Neural cell (in vitro differentiated cells): ENCODE measurements around the gene MFSD6L. TPM values are rescaled to one million over a fixed set of nuclear protein-coding genes. Genes with fewer than 3 reads are reported as not detected.

Source experiments
- H2AFZ ChIP-seq: fragments of 200-600, 300-800 bp; sonication (generic), shearing (Covaris generic); 2 replicates; pipeline ENCODE4 v1.6.0; 2014; ENCODE audit warnings: low read depth, mild to moderate bottlenecking, antibody characterized with exemption, low read length, moderate library complexity
- H3F3A ChIP-seq: fragments of 200-600 bp; shearing (Covaris generic); 2 replicates; pipeline ENCODE4 v1.6.1; 2016; ENCODE audit warnings: mild to moderate bottlenecking, moderate library complexity, mixed read lengths, antibody characterized with exemption, low read length; ENCODE audit not compliant: insufficient read depth, poor library complexity, severe bottlenecking
- H3K27ac ChIP-seq: fragments of 200-600, 300-800 bp; sonication (generic), shearing (Covaris generic); 2 replicates; pipeline ENCODE4 v1.5.1; 2014; ENCODE audit warnings: mild to moderate bottlenecking, low read length, moderate library complexity
- H3K27me3 ChIP-seq: fragments of 300-800, 200-600 bp; sonication (generic), shearing (Covaris generic); 2 replicates; pipeline ENCODE4 v1.6.0; 2014; ENCODE audit warnings: mild to moderate bottlenecking, low read depth, low read length, moderate library complexity; ENCODE audit not compliant: insufficient read depth
- H3K36me3 ChIP-seq: fragments of 300-800, 200-600 bp; sonication (generic), shearing (Covaris generic); 2 replicates; pipeline ENCODE4 v1.5.1; 2014; ENCODE audit warnings: mild to moderate bottlenecking, antibody characterized with exemption, low read length, moderate library complexity; ENCODE audit not compliant: insufficient read depth
- H3K4me2 ChIP-seq: fragments of 300-800, 200-600 bp; sonication (generic), shearing (Covaris generic); 2 replicates; pipeline ENCODE4 v1.6.0; 2014; ENCODE audit warnings: mild to moderate bottlenecking, low read length
- H3K4me3 ChIP-seq: fragments of 300-800, 200-600 bp; sonication (generic), shearing (Covaris generic); 2 replicates; pipeline ENCODE4 v1.5.1; 2014; ENCODE audit warnings: mild to moderate bottlenecking, low read length, moderate library complexity
- H3K79me2 ChIP-seq: fragments of 200-600 bp; shearing (Covaris generic); replicated peaks from 2 replicates; pipeline ENCODE4 v1.6.0; 2014; ENCODE audit warnings: mild to moderate bottlenecking, low read length, moderate library complexity; ENCODE audit not compliant: insufficient read depth
- H3K9ac ChIP-seq: fragments of 300-800, 200-600 bp; sonication (generic), shearing (Covaris generic); 2 replicates; pipeline ENCODE4 v1.6.1; 2016; ENCODE audit warnings: mild to moderate bottlenecking, low read length, mixed read lengths
- H3K9me2 ChIP-seq: fragments of 200-600 bp; shearing (Covaris generic); 2 replicates; pipeline ENCODE4 v1.6.1; 2016; ENCODE audit warnings: mild to moderate bottlenecking, low read length, mixed read lengths; ENCODE audit not compliant: insufficient read depth
- H3K9me3 ChIP-seq: fragments of 200-600, 300-800 bp; sonication (generic), shearing (Covaris generic); 2 replicates; pipeline ENCODE4 v1.6.1; 2016; ENCODE audit warnings: mild to moderate bottlenecking, mixed run types, low read length, moderate library complexity, mixed read lengths
- H4K20me1 ChIP-seq: fragments of 200-600 bp; shearing (Covaris generic); 2 replicates; pipeline ENCODE4 v1.6.1; 2016; ENCODE audit warnings: mild to moderate bottlenecking, mixed run types; ENCODE audit not compliant: insufficient read depth
- CTCF ChIP-seq: fragments of 450-650 bp; IDR thresholded peaks from 2 replicates; pipeline ENCODE4 v1.5.1; 2014; ENCODE audit warnings: antibody characterized with exemption, mild to moderate bottlenecking, moderate library complexity; ENCODE audit not compliant: poor library complexity, severe bottlenecking
- EP300 ChIP-seq: fragments of 450-650 bp; conservative IDR thresholded peaks from 2 replicates; pipeline ENCODE4 v1.6.1; 2014; ENCODE audit warnings: antibody characterized with exemption, mild to moderate bottlenecking, moderate library complexity; ENCODE audit not compliant: poor library complexity, severe bottlenecking
- EZH2 ChIP-seq: fragments of 200-600, 300-800 bp; shearing (Covaris generic), sonication (generic); IDR thresholded peaks from 2 replicates; pipeline ENCODE4 v1.6.1; 2014; ENCODE audit warnings: antibody characterized with exemption, low read length, borderline replicate concordance, mild to moderate bottlenecking; ENCODE audit not compliant: insufficient read depth, poor library complexity, severe bottlenecking
- MXI1 ChIP-seq: fragments of 450-650 bp; conservative IDR thresholded peaks from 2 replicates; pipeline ENCODE4 v1.6.1; 2014; ENCODE audit warnings: antibody characterized with exemption, mild to moderate bottlenecking; ENCODE audit not compliant: poor library complexity, severe bottlenecking
- POLR2AphosphoS5 ChIP-seq: IDR thresholded peaks from 2 replicates; pipeline ENCODE4 v1.6.1; 2012
- RAD21 ChIP-seq: fragments of 450-650 bp; conservative IDR thresholded peaks from 2 replicates; pipeline ENCODE4 v1.6.1; 2014; ENCODE audit warnings: antibody characterized with exemption, mild to moderate bottlenecking, moderate library complexity
- SMC3 ChIP-seq: fragments of 450-650 bp; conservative IDR thresholded peaks from 2 replicates; pipeline ENCODE4 v1.6.1; 2014; ENCODE audit warnings: antibody characterized with exemption, mild to moderate bottlenecking, moderate library complexity; ENCODE audit not compliant: poor library complexity
- TAF1 ChIP-seq: IDR thresholded peaks from 2 replicates; pipeline ENCODE4 v1.6.1; 2012; ENCODE audit warnings: low read depth
- polyA plus RNA-seq: library from polyadenylated mRNA; depleted of rRNA; stranded (reverse); fragments of >200 nt; gene quantifications from 2 replicates; pipeline ENCODE4 v1.2.3, GENCODE V29; 2014
- TF ChIP-seq, protein P1 (sequence below): IDR thresholded peaks from 2 replicates; pipeline ENCODE4 v1.6.1; 2012; ENCODE audit warnings: borderline replicate concordance

Gene MFSD6L
- polyA plus RNA-seq, 1 donor from 2014 or later, result not detected

DNA sequence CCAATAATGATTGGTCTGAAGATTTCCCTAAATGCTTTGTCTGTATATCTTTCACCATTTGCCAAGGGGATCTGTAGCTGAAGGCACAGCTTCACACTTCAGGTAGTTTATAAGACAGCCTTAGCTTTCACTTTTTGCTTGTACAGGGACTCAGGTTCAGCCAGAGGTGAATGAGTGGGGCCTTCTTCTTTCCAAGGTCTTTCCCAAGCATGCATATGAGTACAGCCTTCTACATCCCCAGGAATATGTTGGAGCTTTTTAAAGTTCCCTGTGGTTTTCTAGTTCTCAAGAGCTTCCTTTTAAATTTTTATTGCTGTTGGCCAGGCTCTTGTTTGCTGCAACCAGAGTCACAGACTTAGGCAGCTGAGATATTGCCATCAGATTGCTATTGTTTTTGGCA lies 22.9 kb downstream of the MFSD6L start:
- Histone ChIP-seq H3K4me2 (no peak overlapping the region), H3K4me3 (no peak overlapping the region), H3K9me2 (no peaks in the 10 kb centered on the region), H3K27ac (no peak overlapping the region), H4K20me1 (no peaks in the 10 kb centered on the region), H3K9me3 (no peaks in the 10 kb centered on the region), H3K27me3 (no peaks in the 10 kb centered on the region), H3K9ac (no peak overlapping the region), H3K36me3 (no peaks in the 10 kb centered on the region), H2AFZ (no peak overlapping the region), H3F3A (no peaks in the 10 kb centered on the region), H3K79me2 (no peaks in the 10 kb centered on the region)
- no peak for TF ChIP-seq POLR2AphosphoS5
- TF ChIP-seq TAF1, result no peak
- TF ChIP-seq MXI1, result no peak
- TF ChIP-seq, protein P1, sequence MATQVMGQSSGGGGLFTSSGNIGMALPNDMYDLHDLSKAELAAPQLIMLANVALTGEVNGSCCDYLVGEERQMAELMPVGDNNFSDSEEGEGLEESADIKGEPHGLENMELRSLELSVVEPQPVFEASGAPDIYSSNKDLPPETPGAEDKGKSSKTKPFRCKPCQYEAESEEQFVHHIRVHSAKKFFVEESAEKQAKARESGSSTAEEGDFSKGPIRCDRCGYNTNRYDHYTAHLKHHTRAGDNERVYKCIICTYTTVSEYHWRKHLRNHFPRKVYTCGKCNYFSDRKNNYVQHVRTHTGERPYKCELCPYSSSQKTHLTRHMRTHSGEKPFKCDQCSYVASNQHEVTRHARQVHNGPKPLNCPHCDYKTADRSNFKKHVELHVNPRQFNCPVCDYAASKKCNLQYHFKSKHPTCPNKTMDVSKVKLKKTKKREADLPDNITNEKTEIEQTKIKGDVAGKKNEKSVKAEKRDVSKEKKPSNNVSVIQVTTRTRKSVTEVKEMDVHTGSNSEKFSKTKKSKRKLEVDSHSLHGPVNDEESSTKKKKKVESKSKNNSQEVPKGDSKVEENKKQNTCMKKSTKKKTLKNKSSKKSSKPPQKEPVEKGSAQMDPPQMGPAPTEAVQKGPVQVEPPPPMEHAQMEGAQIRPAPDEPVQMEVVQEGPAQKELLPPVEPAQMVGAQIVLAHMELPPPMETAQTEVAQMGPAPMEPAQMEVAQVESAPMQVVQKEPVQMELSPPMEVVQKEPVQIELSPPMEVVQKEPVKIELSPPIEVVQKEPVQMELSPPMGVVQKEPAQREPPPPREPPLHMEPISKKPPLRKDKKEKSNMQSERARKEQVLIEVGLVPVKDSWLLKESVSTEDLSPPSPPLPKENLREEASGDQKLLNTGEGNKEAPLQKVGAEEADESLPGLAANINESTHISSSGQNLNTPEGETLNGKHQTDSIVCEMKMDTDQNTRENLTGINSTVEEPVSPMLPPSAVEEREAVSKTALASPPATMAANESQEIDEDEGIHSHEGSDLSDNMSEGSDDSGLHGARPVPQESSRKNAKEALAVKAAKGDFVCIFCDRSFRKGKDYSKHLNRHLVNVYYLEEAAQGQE, result no peak
- TF ChIP-seq SMC3, result no peak
- no peak for TF ChIP-seq EP300
- no peak for TF ChIP-seq RAD21
- TF ChIP-seq CTCF, result no peak
- no peak for TF ChIP-seq EZH2

- Histone ChIP-seq H4K20me1 (no peaks in the 10 kb centered on the region), H3K9me2 (no peaks in the 10 kb centered on the region), H3K9me3 (peaks cover 5% of the 10 kb centered on the region), H3K4me2 (no peak overlapping the region), H2AFZ (no peak overlapping the region), H3K36me3 (no peaks in the 10 kb centered on the region), H3K27me3 (no peaks in the 10 kb centered on the region), H3K79me2 (no peaks in the 10 kb centered on the region), H3K9ac (no peak overlapping the region), H3K27ac (no peak overlapping the region), H3K4me3 (no peak overlapping the region), H3F3A (no peaks in the 10 kb centered on the region)
- TF ChIP-seq EP300, result no peak
- no peak for TF ChIP-seq EZH2
- TF ChIP-seq POLR2AphosphoS5, result no peak
- TF ChIP-seq MXI1, result no peak
- no peak for TF ChIP-seq SMC3
- no peak for TF ChIP-seq CTCF
- no peak for TF ChIP-seq RAD21
- TF ChIP-seq, protein P1, result no peak
- TF ChIP-seq TAF1, result no peak
Observed at GRCh38 chr17:8766731-8767130, 32.4 kb downstream of the MFSD6L start.
